Retinal pigment epithelial cell (primary cell): ENCODE measurements around the gene GLB1L2.

Experiments used
- DNase-seq: peaks from one replicate; pipeline ENCODE4 v3.0.0-alpha.2; 2010; ENCODE audit warnings: low read depth
- H3K4me3 ChIP-seq: 2 replicates; pipeline ENCODE4 v1.5.1; 2011; ENCODE audit warnings: mild to moderate bottlenecking, low read length, control low read depth, moderate library complexity
- TF ChIP-seq, protein P1 (sequence below): conservative IDR thresholded peaks from 2 replicates; pipeline ENCODE4 v1.5.1; 2011; ENCODE audit warnings: low read depth, low read length, control low read depth, inconsistent platforms

Gene GLB1L2

DNA sequence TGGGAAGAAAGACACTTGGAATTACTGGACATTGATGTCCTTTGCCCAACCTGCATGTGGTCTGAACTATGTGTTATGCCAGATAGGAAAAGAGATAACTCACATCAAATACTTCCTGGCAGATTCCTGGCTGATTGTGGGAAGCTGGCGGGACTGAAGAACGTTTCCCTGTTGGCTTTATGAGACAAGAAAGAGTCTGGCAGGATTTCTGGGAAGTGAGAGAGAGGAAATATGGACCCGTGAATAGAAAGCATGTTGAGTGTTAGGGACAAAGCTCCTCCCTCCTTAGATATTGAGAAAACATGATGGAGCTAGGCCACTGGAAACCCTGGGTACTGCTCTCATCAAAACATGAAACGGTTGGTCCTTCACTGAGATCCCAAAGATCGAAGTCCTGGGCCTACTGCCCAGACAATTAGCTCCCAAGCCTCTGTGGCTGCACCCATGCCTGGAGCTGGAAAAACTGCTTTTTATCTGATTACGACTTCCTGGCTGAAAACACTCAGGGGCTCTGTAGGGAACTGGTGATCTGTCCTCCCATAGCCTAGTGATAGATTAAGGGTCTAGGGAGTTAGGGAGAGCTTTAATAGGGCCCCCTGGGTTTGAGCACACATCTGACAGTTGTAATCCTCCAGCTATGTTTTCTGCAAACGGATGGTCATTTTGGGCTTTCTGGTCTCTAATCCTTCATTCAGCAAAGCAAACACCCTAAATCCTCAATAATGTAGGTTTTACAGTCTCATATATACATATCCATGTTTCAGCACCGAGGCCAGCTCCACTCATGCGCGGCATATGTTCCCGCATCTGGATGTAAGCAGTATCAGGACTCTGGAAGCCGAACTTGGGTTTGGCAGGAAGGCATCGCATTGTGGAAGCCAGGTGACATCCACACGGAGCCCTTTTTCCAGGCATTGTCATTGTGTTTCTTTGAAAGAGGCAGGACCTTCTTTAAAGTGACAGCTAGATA lies 86.4 kb downstream of the GLB1L2 start:
- DNase-seq, result no peak
- TF ChIP-seq, protein P1, sequence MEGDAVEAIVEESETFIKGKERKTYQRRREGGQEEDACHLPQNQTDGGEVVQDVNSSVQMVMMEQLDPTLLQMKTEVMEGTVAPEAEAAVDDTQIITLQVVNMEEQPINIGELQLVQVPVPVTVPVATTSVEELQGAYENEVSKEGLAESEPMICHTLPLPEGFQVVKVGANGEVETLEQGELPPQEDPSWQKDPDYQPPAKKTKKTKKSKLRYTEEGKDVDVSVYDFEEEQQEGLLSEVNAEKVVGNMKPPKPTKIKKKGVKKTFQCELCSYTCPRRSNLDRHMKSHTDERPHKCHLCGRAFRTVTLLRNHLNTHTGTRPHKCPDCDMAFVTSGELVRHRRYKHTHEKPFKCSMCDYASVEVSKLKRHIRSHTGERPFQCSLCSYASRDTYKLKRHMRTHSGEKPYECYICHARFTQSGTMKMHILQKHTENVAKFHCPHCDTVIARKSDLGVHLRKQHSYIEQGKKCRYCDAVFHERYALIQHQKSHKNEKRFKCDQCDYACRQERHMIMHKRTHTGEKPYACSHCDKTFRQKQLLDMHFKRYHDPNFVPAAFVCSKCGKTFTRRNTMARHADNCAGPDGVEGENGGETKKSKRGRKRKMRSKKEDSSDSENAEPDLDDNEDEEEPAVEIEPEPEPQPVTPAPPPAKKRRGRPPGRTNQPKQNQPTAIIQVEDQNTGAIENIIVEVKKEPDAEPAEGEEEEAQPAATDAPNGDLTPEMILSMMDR, result no peak
- H3K4me3 ChIP-seq, result no peak overlapping the region

DNA sequence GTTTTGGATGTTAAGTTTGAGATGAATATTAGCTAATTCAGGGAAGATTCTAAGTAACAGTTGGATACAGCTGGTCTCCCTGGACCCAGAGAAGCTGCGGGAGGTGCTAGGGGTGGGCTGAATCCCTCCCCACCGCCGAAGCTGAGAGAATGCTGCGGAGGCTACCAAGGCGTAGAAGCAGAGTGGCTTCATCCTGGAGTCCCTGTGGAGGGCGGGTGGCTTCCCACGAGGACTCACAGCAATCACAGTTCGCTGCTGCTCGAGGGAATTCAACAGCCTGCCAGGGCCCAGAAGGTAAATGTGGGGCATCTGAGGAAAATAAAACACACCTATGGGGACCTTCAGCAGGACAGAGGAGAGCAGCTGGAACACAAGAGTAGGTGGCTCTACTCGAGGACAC lies 91.3 kb downstream of the GLB1L2 start:
- no peak overlapping the region for H3K4me3 ChIP-seq
- DNase-seq, result no peak
- TF ChIP-seq, protein P1, result no peak

DNA sequence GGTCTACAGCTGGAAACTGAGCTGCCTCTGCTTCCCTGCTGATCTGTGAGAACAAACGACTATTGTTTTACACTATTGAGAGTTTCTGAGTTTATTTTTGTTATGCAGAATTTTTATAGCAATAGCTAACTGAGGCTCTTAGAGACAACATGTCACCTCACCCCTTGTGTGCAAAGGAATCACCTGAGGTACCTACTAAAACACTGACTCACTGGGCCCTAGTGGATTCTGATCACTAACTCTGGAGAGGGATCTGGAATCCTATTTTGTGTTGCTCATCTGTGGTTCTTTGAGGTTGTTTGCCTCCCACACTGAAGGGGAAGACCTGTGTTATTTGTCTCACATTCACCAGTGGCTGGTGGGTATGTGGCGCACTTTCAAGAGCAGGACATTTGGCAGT lies 93.6 kb downstream of the GLB1L2 start:
- TF ChIP-seq, protein P1, result no peak
- H3K4me3 ChIP-seq, result no peak overlapping the region
- DNase-seq, result no peak
